SK-N-MC (cell line): ENCODE measurements around the gene AMZ2.
"Not testable (repeated sequence)": the region's sequence is repeated elsewhere in the genome, so short reads cannot be mapped to it uniquely, and the experiment has no call there.

ENCODE experiments used
- EZH2 ChIP-seq: fragments of 200-600 bp; sonication (generic); IDR thresholded peaks from one replicate; pipeline ENCODE4 v1.6.1; 2017; ENCODE audit warnings: antibody characterized with exemption
- POLR2AphosphoS5 ChIP-seq: IDR thresholded peaks from 2 replicates; pipeline ENCODE4 v1.6.1; 2012; ENCODE audit warnings: mild to moderate bottlenecking, low read depth, low read length, borderline replicate concordance

GRCh38 chr17:68228039-68228680, 19.7 kb upstream of the AMZ2 start:
- TF ChIP-seq POLR2AphosphoS5, EZH2: not testable (repeated sequence)
